Measurements from ENCODE around the gene KIAA0232.

- no peak for TF ChIP-seq CTCF (optimal IDR thresholded peaks at IDR 0.05 in 1 of 3, IDR thresholded peaks at IDR 0.05 in 1 of 3, conservative IDR thresholded peaks at IDR 0.05 in 1 of 3; ENCODE audit: extremely low read depth in 1 of 3, insufficient read depth in 2 of 3, low read length in 3 of 3)
- TF ChIP-seq EZH2 (IDR thresholded peaks at IDR 0.05; ENCODE audit: low read length), result no peak
Measured at GRCh38 chr4:6755088-6755753, 27.3 kb upstream of the KIAA0232 start.

All from keratinocyte (primary cell).